ENCODE results near the gene SGCD. TPM values are rescaled to one million over a fixed set of nuclear protein-coding genes. Genes with fewer than 3 reads are reported as not detected.

Gene SGCD
- polyA plus RNA-seq, 1 donor (not counting 4 experiments of a cell fraction or from before 2014, with no cell fraction given) = not detected

- Histone ChIP-seq H3K9ac (ENCODE audit: control insufficient read depth, extremely low read depth, insufficient read depth, low read length) (no peak overlapping the region), H3K4me1 (ENCODE audit: control insufficient read depth, extremely low read depth, insufficient read depth, low read length) (no peaks in the 10 kb centered on the region), H3K79me2 (ENCODE audit: control insufficient read depth, insufficient read depth, low read length) (no peaks in the 10 kb centered on the region), H2AFZ (ENCODE audit: control insufficient read depth, low read length) (no peak overlapping the region), H3K4me3 (ENCODE audit: control insufficient read depth in 2 of 3, extremely low read depth in 1 of 3, insufficient read depth in 2 of 3, low read depth in 1 of 3, low read length in 3 of 3) (no peak overlapping the region), H3K27me3 (ENCODE audit: control insufficient read depth, extremely low read depth, insufficient read depth, low read length) (no peaks in the 10 kb centered on the region), H3K9me3 (ENCODE audit: control insufficient read depth, low read depth, low read length) (no peaks in the 10 kb centered on the region), H3K4me2 (ENCODE audit: control insufficient read depth, extremely low read depth, insufficient read depth, low read depth, low read length) (no peak overlapping the region), H4K20me1 (ENCODE audit: control insufficient read depth, extremely low read depth, insufficient read depth, low read length) (no peaks in the 10 kb centered on the region), H3K9me1 (ENCODE audit: control insufficient read depth, extremely low read depth, insufficient read depth, low read length) (no peaks in the 10 kb centered on the region), H3K27ac (ENCODE audit: control insufficient read depth, insufficient read depth, low read length) (no peak overlapping the region), H3K36me3 (ENCODE audit: control insufficient read depth in 2 of 2, extremely low read depth in 1 of 2, insufficient read depth in 2 of 2, low read length in 2 of 2) (no peaks in the 10 kb centered on the region)
- FAIRE-seq (no peak), DNase-seq (ENCODE audit: low read depth, low spot score) (no peak)
- dilution Hi-C loops (cut with MboI; ENCODE audit: extremely low pct_ligation_motif_present, low sequenced_read_pairs) = no loop called here
- TF ChIP-seq CTCF (optimal IDR thresholded peaks at IDR 0.05 in 1 of 3, IDR thresholded peaks at IDR 0.05 in 1 of 3, conservative IDR thresholded peaks at IDR 0.05 in 1 of 3; ENCODE audit: extremely low read depth in 1 of 3, insufficient read depth in 2 of 3, low read length in 3 of 3) (no peak), EZH2 (IDR thresholded peaks at IDR 0.05; ENCODE audit: low read length) (no peak)
Observed at GRCh38 chr5:156715287-156715686, 388.3 kb downstream of the SGCD start.

GRCh38 chr5:156716591-156717380 lies 389.8 kb downstream of the SGCD start:
- no peak for FAIRE-seq
- dilution Hi-C loops (cut with MboI; ENCODE audit: extremely low pct_ligation_motif_present, low sequenced_read_pairs) = no loop called here
- H3K27ac ChIP-seq (ENCODE audit: control insufficient read depth, insufficient read depth, low read length) = no peak overlapping the region

More at GRCh38 chr5:156716591-156717380, 389.8 kb downstream of the SGCD start:
- Histone ChIP-seq H4K20me1 (ENCODE audit: control insufficient read depth, extremely low read depth, insufficient read depth, low read length) (no peaks in the 10 kb centered on the region), H3K4me3 (ENCODE audit: control insufficient read depth in 2 of 3, extremely low read depth in 1 of 3, insufficient read depth in 2 of 3, low read depth in 1 of 3, low read length in 3 of 3) (no peak overlapping the region), H3K36me3 (ENCODE audit: control insufficient read depth in 2 of 2, extremely low read depth in 1 of 2, insufficient read depth in 2 of 2, low read length in 2 of 2) (no peaks in the 10 kb centered on the region), H2AFZ (ENCODE audit: control insufficient read depth, low read length) (no peak overlapping the region), H3K4me2 (ENCODE audit: control insufficient read depth, extremely low read depth, insufficient read depth, low read depth, low read length) (no peak overlapping the region), H3K9me3 (ENCODE audit: control insufficient read depth, low read depth, low read length) (no peaks in the 10 kb centered on the region), H3K9me1 (ENCODE audit: control insufficient read depth, extremely low read depth, insufficient read depth, low read length) (no peaks in the 10 kb centered on the region), H3K79me2 (ENCODE audit: control insufficient read depth, insufficient read depth, low read length) (no peaks in the 10 kb centered on the region), H3K27me3 (ENCODE audit: control insufficient read depth, extremely low read depth, insufficient read depth, low read length) (no peaks in the 10 kb centered on the region), H3K9ac (ENCODE audit: control insufficient read depth, extremely low read depth, insufficient read depth, low read length) (no peak overlapping the region), H3K4me1 (ENCODE audit: control insufficient read depth, extremely low read depth, insufficient read depth, low read length) (no peaks in the 10 kb centered on the region)
- DNase-seq (ENCODE audit: low read depth, low spot score) = no peak
- no peak for TF ChIP-seq EZH2 (IDR thresholded peaks at IDR 0.05; ENCODE audit: low read length)
- TF ChIP-seq CTCF (optimal IDR thresholded peaks at IDR 0.05 in 1 of 3, IDR thresholded peaks at IDR 0.05 in 1 of 3, conservative IDR thresholded peaks at IDR 0.05 in 1 of 3; ENCODE audit: extremely low read depth in 1 of 3, insufficient read depth in 2 of 3, low read length in 3 of 3) = no peak
